ENCODE measurements around the gene EPHB1. TPM values are rescaled to one million over a fixed set of nuclear protein-coding genes. Genes with fewer than 3 reads are reported as not detected.

The EPHB1 gene
- total RNA-seq, 4 donors from 2014 or later = 0.82 to 2.2 (median 1.2) TPM

DNA sequence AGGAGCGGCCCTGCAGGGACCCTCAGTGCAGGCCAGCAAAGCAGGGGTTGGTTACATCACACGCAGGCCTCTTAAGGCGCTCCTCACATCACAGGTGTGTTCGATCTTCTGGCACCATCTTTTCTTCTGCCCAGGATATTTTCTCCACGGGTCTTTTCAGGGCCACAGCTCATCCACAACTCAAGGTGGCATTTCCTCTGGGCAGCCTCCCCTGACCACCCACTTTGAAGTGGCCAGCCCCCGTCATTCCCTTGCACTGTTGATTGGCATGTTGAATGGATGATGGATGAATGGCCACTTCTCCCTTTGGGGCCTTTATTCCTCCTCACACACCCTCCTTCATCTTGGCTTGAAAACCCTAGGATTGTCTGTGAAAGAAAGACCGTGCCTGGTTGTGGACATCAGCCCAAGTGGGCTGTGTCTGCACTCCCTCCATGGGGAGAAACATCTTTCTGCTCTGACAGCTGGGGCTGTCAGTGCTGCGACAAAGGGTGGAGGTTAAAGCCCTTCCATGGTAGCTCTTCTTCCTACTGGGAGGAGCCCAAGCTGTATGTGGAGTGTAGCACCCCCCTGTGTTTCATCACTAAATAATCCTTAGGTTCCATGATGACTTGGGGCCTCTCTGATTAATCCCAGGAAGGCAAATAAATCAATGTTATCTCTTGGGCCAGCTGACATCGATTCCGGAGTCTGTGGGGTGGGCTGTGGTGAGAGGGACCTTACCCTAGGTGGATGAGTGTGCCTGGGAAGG is 102.5 kb downstream of the EPHB1 start:
- WGBS, 2 donors (ENCODE audit: low coverage in 1 of 2) = 90% methylated on average over 10 of the region's 10 CpGs; no CpG with 5 or more reads in 1 of the 2 donors
- TF ChIP-seq POLR2A (IDR thresholded peaks at IDR 0.05) = no peak
- TF ChIP-seq, protein P1, sequence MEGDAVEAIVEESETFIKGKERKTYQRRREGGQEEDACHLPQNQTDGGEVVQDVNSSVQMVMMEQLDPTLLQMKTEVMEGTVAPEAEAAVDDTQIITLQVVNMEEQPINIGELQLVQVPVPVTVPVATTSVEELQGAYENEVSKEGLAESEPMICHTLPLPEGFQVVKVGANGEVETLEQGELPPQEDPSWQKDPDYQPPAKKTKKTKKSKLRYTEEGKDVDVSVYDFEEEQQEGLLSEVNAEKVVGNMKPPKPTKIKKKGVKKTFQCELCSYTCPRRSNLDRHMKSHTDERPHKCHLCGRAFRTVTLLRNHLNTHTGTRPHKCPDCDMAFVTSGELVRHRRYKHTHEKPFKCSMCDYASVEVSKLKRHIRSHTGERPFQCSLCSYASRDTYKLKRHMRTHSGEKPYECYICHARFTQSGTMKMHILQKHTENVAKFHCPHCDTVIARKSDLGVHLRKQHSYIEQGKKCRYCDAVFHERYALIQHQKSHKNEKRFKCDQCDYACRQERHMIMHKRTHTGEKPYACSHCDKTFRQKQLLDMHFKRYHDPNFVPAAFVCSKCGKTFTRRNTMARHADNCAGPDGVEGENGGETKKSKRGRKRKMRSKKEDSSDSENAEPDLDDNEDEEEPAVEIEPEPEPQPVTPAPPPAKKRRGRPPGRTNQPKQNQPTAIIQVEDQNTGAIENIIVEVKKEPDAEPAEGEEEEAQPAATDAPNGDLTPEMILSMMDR (IDR thresholded peaks at IDR 0.05) = no peak
- TF ChIP-seq POLR2AphosphoS5 (IDR thresholded peaks at IDR 0.05) = no peak
- TF ChIP-seq EP300 (IDR thresholded peaks at IDR 0.05; ENCODE audit: low read depth) = no peak
- Histone ChIP-seq H3K36me3 (no peaks in the 10 kb centered on the region), H3K4me1 (no peaks in the 10 kb centered on the region), H3K27ac (no peak overlapping the region), H3K27me3 (no peaks in the 10 kb centered on the region), H3K4me3 (no peak overlapping the region), H3K9me3 (no peaks in the 10 kb centered on the region)
- no peak for DNase-seq
- intact Hi-C loops (cut with DNase I; ENCODE audit: low total_unique reads) (no loop called here), in situ Hi-C loops (cut with MboI; ENCODE audit: low pct_ligation_motif_present in 1 of 4, low pct_unique_long_range_greater_than_20kb in 1 of 4, low sequenced_read_pairs in 3 of 4) (no loop called here)

DNA sequence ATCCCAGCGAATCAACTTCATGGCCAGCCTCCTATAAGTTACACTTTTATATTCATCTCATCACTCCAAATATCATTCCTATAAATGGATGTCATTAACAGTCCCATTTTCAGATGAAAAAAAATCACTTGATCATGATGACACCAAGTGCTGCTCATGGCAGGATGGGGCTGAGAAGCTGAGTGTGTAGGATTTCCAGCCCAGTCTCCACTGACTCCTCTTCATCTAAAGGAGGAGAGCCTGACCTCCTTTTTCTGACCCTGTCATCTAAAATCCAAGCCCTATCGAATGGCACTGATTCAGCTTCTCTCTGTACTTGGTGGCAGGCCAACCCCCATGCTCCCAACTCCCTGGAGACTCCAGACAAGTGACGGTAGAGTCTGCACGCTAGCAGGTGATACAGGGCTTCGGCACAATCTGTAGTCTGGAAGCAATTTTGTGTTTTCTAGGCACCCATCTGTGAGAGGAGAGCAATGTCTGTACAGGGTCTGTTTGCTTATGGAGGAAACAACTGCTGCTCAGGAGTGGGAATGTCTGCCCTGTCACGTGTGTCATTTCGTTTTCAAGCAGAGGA is 103.2 kb downstream of the EPHB1 start:
- in situ Hi-C loops (cut with MboI; ENCODE audit: low pct_ligation_motif_present in 1 of 4, low pct_unique_long_range_greater_than_20kb in 1 of 4, low sequenced_read_pairs in 3 of 4) (no loop called here), intact Hi-C loops (cut with DNase I; ENCODE audit: low total_unique reads) (no loop called here)
- Histone ChIP-seq H3K27me3 (no peaks in the 10 kb centered on the region), H3K4me3 (no peak overlapping the region), H3K9me3 (no peaks in the 10 kb centered on the region), H3K36me3 (no peaks in the 10 kb centered on the region), H3K27ac (no peak overlapping the region), H3K4me1 (no peaks in the 10 kb centered on the region)
- no peak for TF ChIP-seq POLR2AphosphoS5 (IDR thresholded peaks at IDR 0.05)
- TF ChIP-seq, protein P1 (IDR thresholded peaks at IDR 0.05) = no peak
- TF ChIP-seq POLR2A (IDR thresholded peaks at IDR 0.05) = no peak
- no peak for TF ChIP-seq EP300 (IDR thresholded peaks at IDR 0.05; ENCODE audit: low read depth)
- 83 to 90% methylated on average over 2 to 7 of the region's 7 CpGs for WGBS, 2 donors (ENCODE audit: low coverage in 1 of 2)
- no peak for DNase-seq

DNA sequence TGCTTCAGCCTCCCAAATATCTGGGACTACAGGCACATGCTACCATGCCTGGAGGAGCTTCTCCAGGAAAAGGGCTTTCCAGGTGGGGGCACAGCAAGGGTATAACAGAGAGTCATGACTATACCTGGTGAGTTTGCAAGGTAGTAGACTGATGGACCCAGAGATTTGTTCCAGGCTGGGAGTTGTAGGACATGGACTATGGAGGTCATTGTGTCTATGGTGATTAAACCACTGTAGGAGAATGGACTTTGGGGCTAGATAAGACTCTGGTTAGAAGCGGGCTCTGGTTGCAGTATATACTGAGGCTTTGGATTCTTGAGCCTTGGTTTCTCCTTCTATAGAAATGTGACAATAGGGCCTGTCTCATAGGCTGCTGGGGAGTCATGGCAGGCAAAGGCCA is 104.7 kb downstream of the EPHB1 start:
- H3K27ac ChIP-seq = no peak overlapping the region
- no peaks in the 10 kb centered on the region for H3K27me3 ChIP-seq
- intact Hi-C loops (cut with DNase I; ENCODE audit: low total_unique reads) = no loop called here
- H3K9me3 ChIP-seq = no peaks in the 10 kb centered on the region
- in situ Hi-C loops (cut with MboI; ENCODE audit: low pct_ligation_motif_present in 1 of 4, low pct_unique_long_range_greater_than_20kb in 1 of 4, low sequenced_read_pairs in 3 of 4) = no loop called here
- TF ChIP-seq, protein P1 (IDR thresholded peaks at IDR 0.05) = no peak
- TF ChIP-seq EP300 (IDR thresholded peaks at IDR 0.05; ENCODE audit: low read depth) = no peak
- no peak for DNase-seq
- H3K36me3 ChIP-seq = no peaks in the 10 kb centered on the region
- H3K4me3 ChIP-seq = no peak overlapping the region
- 77% methylated on average over 1 of the region's 1 CpG; no CpG with 5 or more reads in 1 of the 2 donors for WGBS, 2 donors (ENCODE audit: low coverage in 1 of 2)
- peaks cover 0 to 6% (median 0%) of the 10 kb centered on the region in 4 donors for H3K4me1 ChIP-seq

DNA sequence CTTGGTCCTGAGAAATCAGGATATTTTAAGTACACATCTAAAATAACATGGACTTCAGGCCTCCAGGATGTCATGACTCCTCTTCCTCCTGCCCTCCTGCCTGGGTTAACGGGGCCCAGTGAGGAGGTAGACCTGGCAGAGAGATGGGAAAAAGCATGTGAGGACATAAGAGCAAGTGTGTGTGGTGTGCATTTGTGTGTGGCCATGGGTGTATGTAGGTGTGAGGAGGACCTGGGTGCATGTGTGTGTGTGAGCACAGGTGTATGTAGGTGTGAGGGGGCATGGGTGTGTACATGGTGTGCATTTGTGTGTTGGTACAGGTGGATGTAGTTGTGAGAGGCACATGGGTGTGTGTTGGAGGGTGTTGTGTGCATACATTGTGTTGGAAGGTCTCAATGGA is 105.4 kb downstream of the EPHB1 start:
- TF ChIP-seq EP300 (IDR thresholded peaks at IDR 0.05; ENCODE audit: low read depth) (no peak), POLR2A (IDR thresholded peaks at IDR 0.05) (no peak), POLR2AphosphoS5 (IDR thresholded peaks at IDR 0.05) (no peak)
- TF ChIP-seq, protein P1 (IDR thresholded peaks at IDR 0.05) = no peak
- Histone ChIP-seq H3K27me3 (no peaks in the 10 kb centered on the region), H3K4me1 (peaks cover 0 to 6% (median 0%) of the 10 kb centered on the region in 4 donors), H3K9me3 (no peaks in the 10 kb centered on the region), H3K27ac (no peak overlapping the region), H3K4me3 (no peak overlapping the region), H3K36me3 (no peaks in the 10 kb centered on the region)
- DNase-seq = no peak
- in situ Hi-C loops (cut with MboI; ENCODE audit: low pct_ligation_motif_present in 1 of 4, low pct_unique_long_range_greater_than_20kb in 1 of 4, low sequenced_read_pairs in 3 of 4) = no loop called here
- WGBS, 2 donors (ENCODE audit: low coverage in 1 of 2) = 74 to 83% methylated on average over 1 of the region's 1 CpG
- intact Hi-C loops (cut with DNase I; ENCODE audit: low total_unique reads) = no loop called here

Measured in transverse colon (tissue), 4 donors.